Astrocyte of the cerebellum (primary cell): ENCODE results near the gene ORC3.

Experiments used
- DNase-seq: peaks from one replicate; pipeline ENCODE4 v3.0.0-alpha.2; 2011; ENCODE audit warnings: low read depth
- H3K4me3 ChIP-seq: 2 replicates; pipeline ENCODE4 v1.5.1; 2011; ENCODE audit warnings: mild to moderate bottlenecking, low read depth, low read length, moderate library complexity
- CTCF ChIP-seq: IDR thresholded peaks from 2 replicates; pipeline ENCODE4 v1.5.1; 2012; ENCODE audit warnings: low read length, low read depth, moderate library complexity, mild to moderate bottlenecking; ENCODE audit errors: missing control alignments
- in situ Hi-C: cut with HindIII; loops from 2 replicates; pipeline ENCODE4 v1.10.0; 2017; ENCODE audit warnings: low sequenced_read_pairs

The ORC3 gene

GRCh38 chr6:87589693-87590416 lies at the start of gene ORC3, which contains the start of gene RARS2:
Gene ORC3, plus strand, starts transcription at chr6:87590135. Its CDS starts 34 bp downstream, at chr6:87590169.
Gene RARS2, minus strand, starts transcription at chr6:87589987. Its CDS starts 30 bp downstream, at chr6:87589957.
- peak; percentile 85 for DNase-seq
- H3K4me3 ChIP-seq, result peak within 1 kb of the TSS; percentile 99
- TF ChIP-seq CTCF, result no peak
- in situ Hi-C loops, result no loop called here

- TF ChIP-seq CTCF, result no peak
- in situ Hi-C loops, result no loop called here
- no peak for DNase-seq
- no peak overlapping the region for H3K4me3 ChIP-seq
Observed at GRCh38 chr6:87540539-87540938, 49.4 kb upstream of the ORC3 start.

GRCh38 chr6:87541041-87541440 lies 48.9 kb upstream of the ORC3 start:
- no peak overlapping the region for H3K4me3 ChIP-seq
- TF ChIP-seq CTCF, result no peak
- no peak for DNase-seq
- in situ Hi-C loops, result no loop called here

GRCh38 chr6:87541744-87542143 lies 48.2 kb upstream of the ORC3 start:
- in situ Hi-C loops, result no loop called here

GRCh38 chr6:87543696-87544473 lies 46.0 kb upstream of the ORC3 start:
- no peak for TF ChIP-seq CTCF
- H3K4me3 ChIP-seq, result no peak overlapping the region
- in situ Hi-C loops, result no loop called here
- DNase-seq, result no peak

More at GRCh38 chr6:87541744-87542143, 48.2 kb upstream of the ORC3 start:
- TF ChIP-seq CTCF, result no peak
- no peak for DNase-seq
- no peak overlapping the region for H3K4me3 ChIP-seq

- in situ Hi-C loops, result no loop called here
- DNase-seq, result no peak
- H3K4me3 ChIP-seq, result no peak overlapping the region
- TF ChIP-seq CTCF, result no peak
Observed at GRCh38 chr6:87544474-87544735, 45.5 kb upstream of the ORC3 start.
